Progenitor cell of endocrine pancreas (in vitro differentiated cells): ENCODE data around the gene FRZB. TPM values are rescaled to one million over a fixed set of nuclear protein-coding genes. Genes with fewer than 3 reads are reported as not detected.

ENCODE experiments used
- DNase-seq: peaks from one replicate; pipeline ENCODE4 v3.0.0; 2021; ENCODE audit warnings: low spot score; ENCODE audit not compliant: unreplicated experiment
- H3K27ac Mint-ChIP-seq: 2 replicates; pipeline ENCODE4 v1.8.0; 2021; ENCODE audit warnings: mild to moderate bottlenecking, moderate library complexity, mixed read lengths
- H3K27me3 Mint-ChIP-seq: 2 replicates; pipeline ENCODE4 v1.8.0; 2021; ENCODE audit warnings: mixed read lengths
- H3K36me3 Mint-ChIP-seq: 2 replicates; pipeline ENCODE4 v1.8.0; 2022; ENCODE audit warnings: mixed read lengths; ENCODE audit not compliant: insufficient read depth
- H3K4me1 Mint-ChIP-seq: 2 replicates; pipeline ENCODE4 v1.8.0; 2021; ENCODE audit warnings: low read depth, mixed read lengths
- H3K4me3 Mint-ChIP-seq: 2 replicates; pipeline ENCODE4 v1.8.0; 2021; ENCODE audit warnings: low read depth, mild to moderate bottlenecking, moderate library complexity, mixed read lengths
- H3K9me3 Mint-ChIP-seq: 2 replicates; pipeline ENCODE4 v1.8.0; 2021; ENCODE audit warnings: low read depth, mixed read lengths
- long read RNA-seq: library from polyadenylated mRNA; unstranded; transcript quantifications from one replicate; pipeline ENCODE4 v2.0.0, GENCODE V29; 2020
- total RNA-seq: library from RNA; stranded (reverse); gene quantifications from 2 replicates; pipeline ENCODE4 v1.2.1, GENCODE V29; 2021
- TF ChIP-seq, protein P1 (sequence below): fragments of 200-600 bp; sonication (generic); IDR thresholded peaks from one replicate; pipeline ENCODE4 v1.5.0; 2021; ENCODE audit warnings: antibody characterized with exemption, mild to moderate bottlenecking; ENCODE audit not compliant: unreplicated experiment

FRZB gene
- 38.2 and 45.5 TPM in 2 replicates for total RNA-seq
- long read RNA-seq, transcript FRZB-201 (6 exons, 3,162 nt) = major isoform, 286 of 294 reads
- long read RNA-seq, partial matches to known transcripts = 3 of 294 reads
- long read RNA-seq, other reads (novel, unspliced or antisense) = 5 of 294 reads

GRCh38 chr2:182866461-182867406, at the start of gene FRZB:
FRZB (minus strand) TSS chr2:182866637; CDS start chr2:182866552, 85 bp downstream.
- TF ChIP-seq, protein P1, sequence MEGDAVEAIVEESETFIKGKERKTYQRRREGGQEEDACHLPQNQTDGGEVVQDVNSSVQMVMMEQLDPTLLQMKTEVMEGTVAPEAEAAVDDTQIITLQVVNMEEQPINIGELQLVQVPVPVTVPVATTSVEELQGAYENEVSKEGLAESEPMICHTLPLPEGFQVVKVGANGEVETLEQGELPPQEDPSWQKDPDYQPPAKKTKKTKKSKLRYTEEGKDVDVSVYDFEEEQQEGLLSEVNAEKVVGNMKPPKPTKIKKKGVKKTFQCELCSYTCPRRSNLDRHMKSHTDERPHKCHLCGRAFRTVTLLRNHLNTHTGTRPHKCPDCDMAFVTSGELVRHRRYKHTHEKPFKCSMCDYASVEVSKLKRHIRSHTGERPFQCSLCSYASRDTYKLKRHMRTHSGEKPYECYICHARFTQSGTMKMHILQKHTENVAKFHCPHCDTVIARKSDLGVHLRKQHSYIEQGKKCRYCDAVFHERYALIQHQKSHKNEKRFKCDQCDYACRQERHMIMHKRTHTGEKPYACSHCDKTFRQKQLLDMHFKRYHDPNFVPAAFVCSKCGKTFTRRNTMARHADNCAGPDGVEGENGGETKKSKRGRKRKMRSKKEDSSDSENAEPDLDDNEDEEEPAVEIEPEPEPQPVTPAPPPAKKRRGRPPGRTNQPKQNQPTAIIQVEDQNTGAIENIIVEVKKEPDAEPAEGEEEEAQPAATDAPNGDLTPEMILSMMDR = no peak
- H3K4me3 Mint-ChIP-seq = peak within 1 kb of the TSS; percentile 73
- peak within 1 kb of the TSS; percentile 93 for H3K27ac Mint-ChIP-seq
- peaks cover 36% of the 10 kb centered on the region for H3K4me1 Mint-ChIP-seq
- DNase-seq = peak; percentile 39
- H3K27me3 Mint-ChIP-seq = peaks cover 15% of the 10 kb centered on the region
- H3K36me3 Mint-ChIP-seq = no peaks in the 10 kb centered on the region
- no peaks in the 10 kb centered on the region for H3K9me3 Mint-ChIP-seq

DNA sequence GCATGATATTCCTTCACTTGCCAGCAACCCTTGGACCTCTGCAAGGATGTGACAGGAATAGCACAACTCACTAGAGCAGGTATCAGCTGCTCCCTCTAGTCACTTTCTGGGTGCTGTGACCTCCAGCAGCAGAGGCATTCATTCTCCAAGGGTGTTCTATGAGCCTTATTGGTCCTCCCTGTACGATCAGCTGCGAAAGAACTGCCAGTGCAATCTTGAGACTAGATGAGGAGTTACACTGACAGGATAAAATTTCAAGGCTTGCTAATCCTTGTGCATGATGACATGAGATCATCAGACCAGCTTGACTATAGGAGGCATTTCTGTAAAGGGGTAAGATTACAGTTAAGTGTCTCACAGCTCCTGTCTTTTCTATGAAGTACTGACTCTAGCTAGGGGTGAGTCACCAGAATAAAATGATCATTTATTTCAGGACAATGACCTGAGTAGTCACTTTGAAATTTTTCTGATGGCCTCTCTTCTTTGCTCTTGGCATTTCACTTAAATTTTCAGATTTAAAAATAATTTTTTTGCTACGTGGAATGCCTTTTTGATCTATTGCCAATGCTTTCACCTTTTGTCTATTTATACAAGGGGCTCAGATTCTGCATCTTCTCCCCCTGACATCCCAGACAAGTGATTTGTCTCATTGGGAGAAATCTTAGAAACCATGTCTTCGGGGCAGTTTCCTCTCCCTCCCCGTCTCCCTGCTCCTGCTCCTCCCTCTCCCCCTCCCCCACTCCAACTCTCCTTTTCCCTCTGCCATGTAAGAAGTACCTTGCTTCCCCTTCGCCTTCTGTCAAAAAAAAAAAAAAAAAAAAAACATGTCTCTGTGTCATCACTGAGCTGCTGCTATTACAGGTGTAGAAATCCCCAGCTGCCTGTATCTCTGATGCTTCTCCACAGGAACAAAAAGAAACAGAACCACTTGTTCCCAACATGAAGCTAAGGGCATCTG, 49.2 kb upstream of the FRZB start:
- H3K4me3 Mint-ChIP-seq = no peak overlapping the region
- no peak for DNase-seq
- TF ChIP-seq, protein P1 = no peak
- no peaks in the 10 kb centered on the region for H3K9me3 Mint-ChIP-seq
- H3K36me3 Mint-ChIP-seq = peaks cover 31% of the 10 kb centered on the region
- peak overlapping the region; percentile 56 for H3K27ac Mint-ChIP-seq
- H3K27me3 Mint-ChIP-seq = no peaks in the 10 kb centered on the region
- peaks cover 2% of the 10 kb centered on the region for H3K4me1 Mint-ChIP-seq

- Mint-ChIP-seq H3K36me3 (peaks cover 35% of the 10 kb centered on the region), H3K9me3 (no peaks in the 10 kb centered on the region), H3K4me3 (no peak overlapping the region), H3K27ac (no peak overlapping the region), H3K4me1 (peaks cover 2% of the 10 kb centered on the region), H3K27me3 (no peaks in the 10 kb centered on the region)
- TF ChIP-seq, protein P1 = no peak
- no peak for DNase-seq
These were observed 48.4 kb upstream of the FRZB start for GRCh38 chr2:182914852-182915251.

- Mint-ChIP-seq H3K4me1 (peaks cover 4% of the 10 kb centered on the region), H3K36me3 (peaks cover 40% of the 10 kb centered on the region)
These were observed 46.6 kb upstream of the FRZB start for GRCh38 chr2:182913064-182913463.

More at GRCh38 chr2:182913064-182913463, 46.6 kb upstream of the FRZB start:
- no peak for DNase-seq
- Mint-ChIP-seq H3K9me3 (peaks cover 3% of the 10 kb centered on the region), H3K27ac (no peak overlapping the region), H3K4me3 (no peak overlapping the region), H3K27me3 (no peaks in the 10 kb centered on the region)
- TF ChIP-seq, protein P1 = no peak
